Esophagus muscularis mucosa (tissue), 4 donors: ENCODE data around the gene OSBPL9.

Experiments used
- EP300 ChIP-seq: sonication (generic); formaldehyde crosslinking; IDR thresholded peaks from one replicate; pipeline ENCODE4 v1.6.1; 2017; ENCODE audit warnings: antibody characterized with exemption
- POLR2A ChIP-seq: fragments of 450-650 bp; IDR thresholded peaks from one replicate; pipeline ENCODE4 v1.6.1; 2017; ENCODE audit warnings: antibody characterized with exemption, moderate library complexity, mild to moderate bottlenecking, low read depth
- POLR2AphosphoS5 ChIP-seq, 2 donors: sonication (generic); formaldehyde crosslinking; IDR thresholded peaks; one replicate each; pipeline ENCODE4 v1.6.1; 2017; ENCODE audit warnings: antibody characterized with exemption in 2 of 2
- TF ChIP-seq, protein P1 (sequence below), 3 experiments: fragments of 200-600 bp in 2 of 3; fragments of 450-650 bp in 1 of 3; sonication (generic) in 2 of 3; IDR thresholded peaks; one replicate each; pipeline ENCODE4 v1.5.1; 2017 to 2019; ENCODE audit warnings: antibody characterized with exemption in 3 of 3, mild to moderate bottlenecking in 2 of 3, moderate library complexity in 1 of 3

DNA sequence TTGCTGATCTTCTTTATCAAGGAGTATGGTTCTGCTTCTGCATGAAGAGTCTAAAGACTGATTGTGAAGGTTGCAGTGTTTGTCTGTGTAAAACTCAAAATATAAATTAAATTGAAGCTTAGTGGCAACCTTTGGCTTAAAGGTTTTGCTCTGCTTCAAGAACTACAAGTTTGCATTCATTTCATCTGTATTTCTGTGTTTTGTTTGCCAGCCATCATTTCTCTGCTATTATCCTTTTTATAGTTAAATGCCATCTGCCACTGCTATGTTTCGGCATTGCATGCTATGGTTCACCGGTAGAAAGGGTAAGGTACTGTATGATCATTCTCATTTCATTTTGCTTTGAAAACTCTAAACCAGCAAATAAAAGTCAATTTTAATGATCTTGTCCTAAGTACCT, 52.9 kb downstream of the OSBPL9 start:
- TF ChIP-seq POLR2A (no peak), EP300 (no peak), POLR2AphosphoS5 (IDR thresholded peaks at IDR 0.05) (no peak)
- TF ChIP-seq, protein P1, sequence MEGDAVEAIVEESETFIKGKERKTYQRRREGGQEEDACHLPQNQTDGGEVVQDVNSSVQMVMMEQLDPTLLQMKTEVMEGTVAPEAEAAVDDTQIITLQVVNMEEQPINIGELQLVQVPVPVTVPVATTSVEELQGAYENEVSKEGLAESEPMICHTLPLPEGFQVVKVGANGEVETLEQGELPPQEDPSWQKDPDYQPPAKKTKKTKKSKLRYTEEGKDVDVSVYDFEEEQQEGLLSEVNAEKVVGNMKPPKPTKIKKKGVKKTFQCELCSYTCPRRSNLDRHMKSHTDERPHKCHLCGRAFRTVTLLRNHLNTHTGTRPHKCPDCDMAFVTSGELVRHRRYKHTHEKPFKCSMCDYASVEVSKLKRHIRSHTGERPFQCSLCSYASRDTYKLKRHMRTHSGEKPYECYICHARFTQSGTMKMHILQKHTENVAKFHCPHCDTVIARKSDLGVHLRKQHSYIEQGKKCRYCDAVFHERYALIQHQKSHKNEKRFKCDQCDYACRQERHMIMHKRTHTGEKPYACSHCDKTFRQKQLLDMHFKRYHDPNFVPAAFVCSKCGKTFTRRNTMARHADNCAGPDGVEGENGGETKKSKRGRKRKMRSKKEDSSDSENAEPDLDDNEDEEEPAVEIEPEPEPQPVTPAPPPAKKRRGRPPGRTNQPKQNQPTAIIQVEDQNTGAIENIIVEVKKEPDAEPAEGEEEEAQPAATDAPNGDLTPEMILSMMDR (IDR thresholded peaks at IDR 0.05): no peak
